HepG2 (cell line): ENCODE data around the gene ZER1.

Experiments used
- TRIM24 ChIP-seq: sonication (generic); formaldehyde crosslinking; IDR thresholded peaks from 2 replicates; pipeline ENCODE4 v1.8.0; 2022; ENCODE audit warnings: mild to moderate bottlenecking, missing genetic modification reagents
- ZNF549 ChIP-seq: sonication (generic); formaldehyde crosslinking; IDR thresholded peaks from 2 replicates; pipeline ENCODE4 v1.5.0; 2020; ENCODE audit warnings: missing genetic modification reagents

DNA sequence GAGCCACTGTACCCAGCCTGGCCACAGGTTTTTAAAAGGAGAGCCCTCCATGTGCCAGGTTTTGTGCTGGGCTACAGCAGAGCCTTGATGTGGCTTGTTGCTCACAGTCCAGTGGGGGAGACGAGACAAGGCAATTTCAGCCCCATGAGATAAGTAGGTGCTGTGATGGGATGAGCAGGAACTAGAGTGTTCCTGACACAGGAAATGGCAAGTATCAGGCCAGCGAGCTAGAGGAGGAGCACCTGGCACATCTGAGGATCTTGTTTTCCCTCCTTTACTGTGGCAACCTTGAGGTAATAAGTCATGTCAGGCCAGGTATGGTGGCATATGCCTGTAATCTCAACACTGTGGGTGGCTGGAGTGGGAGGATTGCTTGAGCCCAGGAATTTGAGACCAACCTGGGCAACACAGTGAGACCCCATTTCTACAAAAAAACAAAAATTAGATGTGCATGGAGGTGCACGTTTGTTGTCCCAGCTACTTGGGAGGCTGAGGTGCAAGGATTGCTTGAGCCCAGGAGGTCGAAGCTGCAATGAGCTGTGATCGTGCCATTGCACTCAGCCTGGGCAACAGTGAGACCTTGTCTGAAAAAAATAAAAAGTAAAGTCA is 44.0 kb downstream of the ZER1 start:
- no peak for TF ChIP-seq TRIM24 (CRISPR knock-in tag)
- TF ChIP-seq ZNF549 (CRISPR knock-in tag): no peak
